ENCODE results near the gene CLDND2. TPM values are rescaled to one million over a fixed set of nuclear protein-coding genes. Genes with fewer than 3 reads are reported as not detected.

CLDND2 gene
- total and polyA plus RNA-seq, 2 of the 8 experiments (the other 6 are each of a cell fraction or from before 2014, with no cell fraction given), result 0.21 to 0.56 TPM

- H2BK20ac ChIP-seq (ENCODE audit: low read length), result no peak overlapping the region
- H3K9ac ChIP-seq (replicated peaks in 1 of 4; ENCODE audit: extremely low read depth in 1 of 4, low read depth in 3 of 4, low read length in 3 of 4), result no peak overlapping the region
- H3K23ac ChIP-seq (ENCODE audit: insufficient read length), result no peak overlapping the region
- DNase-seq (ENCODE audit: low read depth in 1 of 2, low spot score in 2 of 2) (no peak), FAIRE-seq (no peak)
- no peak overlapping the region for H2BK15ac ChIP-seq (ENCODE audit: low read length)
- H3K4me2 ChIP-seq (ENCODE audit: insufficient read depth in 1 of 2, low read depth in 2 of 2, low read length in 2 of 2), result no peak overlapping the region
- H3K18ac ChIP-seq (ENCODE audit: extremely low read depth, low read length), result no peak overlapping the region
- H3K14ac ChIP-seq (ENCODE audit: insufficient read length), result no peak overlapping the region
- H3K27ac ChIP-seq (ENCODE audit: low read depth, low read length), result no peak overlapping the region
- H3K27me3 ChIP-seq (replicated peaks in 1 of 4; ENCODE audit: control insufficient read depth in 3 of 4, extremely low read depth in 1 of 4, insufficient read depth in 3 of 4, low read length in 3 of 4), result no peaks in the 10 kb centered on the region
- WGBS, 2 experiments (ENCODE audit: extremely low coverage in 1 of 2, insufficient coverage in 1 of 2, insufficient read length in 1 of 2, insufficient replicate concordance in 2 of 2, low coverage in 1 of 2, low lambda C conversion rate in 2 of 2, missing lambda C conversion rate in 1 of 2), result 83 to 92% methylated on average over 1 to 2 of the region's 4 CpGs
- no peaks in the 10 kb centered on the region for H4K20me1 ChIP-seq (replicated peaks in 1 of 2; ENCODE audit: control insufficient read depth in 1 of 2, insufficient read depth in 2 of 2, low read length in 2 of 2)
- H2BK5ac ChIP-seq (ENCODE audit: low read depth, low read length), result no peak overlapping the region
- TF ChIP-seq CHD2 (IDR thresholded peaks at IDR 0.05; ENCODE audit: low read length), result no peak
- no peak for TF ChIP-seq RBBP5 (IDR thresholded peaks at IDR 0.05; ENCODE audit: borderline replicate concordance, low read depth, low read length)
- no peak for TF ChIP-seq USF2 (IDR thresholded peaks at IDR 0.05; ENCODE audit: low read length)
- TF ChIP-seq KDM4A (IDR thresholded peaks at IDR 0.05; ENCODE audit: low read depth, low read length, severe bottlenecking), result no peak
- no peak for TF ChIP-seq RXRA (IDR thresholded peaks at IDR 0.05; ENCODE audit: insufficient read depth, low read depth, low read length)
- TF ChIP-seq HDAC6 (IDR thresholded peaks at IDR 0.05; ENCODE audit: low read depth, low read length), result no peak
- TF ChIP-seq CBX5 (IDR thresholded peaks at IDR 0.05; ENCODE audit: low read depth, low read length), result no peak
- no peak for TF ChIP-seq MAFK (IDR thresholded peaks at IDR 0.05; ENCODE audit: low read depth, low read length)
- no peak for TF ChIP-seq KDM5A (IDR thresholded peaks at IDR 0.05; ENCODE audit: low read length)
- TF ChIP-seq BRCA1 (IDR thresholded peaks at IDR 0.05; ENCODE audit: low read depth, low read length), result no peak
- H2AFZ ChIP-seq (ENCODE audit: low read length), result no peak overlapping the region
- H3K4me1 ChIP-seq (replicated peaks in 1 of 4; ENCODE audit: control insufficient read depth in 3 of 4, insufficient read depth in 4 of 4, low read length in 3 of 4), result no peaks in the 10 kb centered on the region
- H2BK120ac ChIP-seq (replicated peaks; ENCODE audit: low read depth, low read length), result no peak overlapping the region
- H3K23me2 ChIP-seq (ENCODE audit: low read depth, low read length), result no peaks in the 10 kb centered on the region
- no peaks in the 10 kb centered on the region for H3K79me2 ChIP-seq (ENCODE audit: control insufficient read depth in 1 of 2, insufficient read depth in 2 of 2, low read length in 2 of 2)
- H3K9me3 ChIP-seq (ENCODE audit: insufficient read depth in 2 of 2, low read depth in 1 of 2, low read length in 1 of 2), result peaks cover 7 to 16% of the 10 kb centered on the region in 2 experiments
- H3K56ac ChIP-seq (replicated peaks; ENCODE audit: insufficient read length, low read depth, low read length), result no peak overlapping the region
- no peak overlapping the region for H2AK5ac ChIP-seq (ENCODE audit: low read depth, low read length)
- no peak overlapping the region for H4K5ac ChIP-seq (ENCODE audit: insufficient read length, low read depth, low read length)
- no peak overlapping the region for H3K4me3 ChIP-seq (ENCODE audit: extremely low read depth in 1 of 4, insufficient read depth in 2 of 4, low read depth in 3 of 4, low read length in 4 of 4)
- H4K91ac ChIP-seq (replicated peaks; ENCODE audit: insufficient read length, low read length), result no peak overlapping the region
- no peak overlapping the region for H4K8ac ChIP-seq (ENCODE audit: extremely low read depth, insufficient read depth, low read length)
- no peak overlapping the region for H2BK12ac ChIP-seq (ENCODE audit: low read depth, low read length)
- ChIA-PET CTCF (ENCODE audit: partially characterized antibody) (interaction anchor here (0.9 to 1.0 kb wide), 3 partner anchors 15 to 69 kb away, joined by 3 read pairs; no protein-coding TSS in a partner anchor), POLR2A (ENCODE audit: partially characterized antibody) (interaction anchor here (1.0 to 2.3 kb wide), 2 partner anchors 10 to 12 kb away, joined by 3 to 5 read pairs; partner anchors contain the start of gene NKG7)
- no peaks in the 10 kb centered on the region for H3K79me1 ChIP-seq (ENCODE audit: low read depth, low read length)
- no peaks in the 10 kb centered on the region for H3K36me3 ChIP-seq (ENCODE audit: control insufficient read depth in 2 of 4, insufficient read depth in 4 of 4, low read length in 3 of 4)
- no peak overlapping the region for H3K4ac ChIP-seq (replicated peaks; ENCODE audit: insufficient read length, low read depth, low read length)
These were observed 13.2 kb upstream of the CLDND2 start for GRCh38 chr19:51382004-51382403.

All from H1 (cell line).